ENCODE data around the gene PEAK1. TPM values are rescaled to one million over a fixed set of nuclear protein-coding genes. Genes with fewer than 3 reads are reported as not detected.

Gene PEAK1
- polyA plus RNA-seq, 1 donor (not counting 4 experiments of a cell fraction or from before 2014, with no cell fraction given): 5.9 TPM

GRCh38 chr15:77144492-77145070 is 275.3 kb downstream of the PEAK1 start:
- Histone ChIP-seq H4K20me1 (ENCODE audit: control insufficient read depth, extremely low read depth, insufficient read depth, low read length) (no peaks in the 10 kb centered on the region), H3K27me3 (ENCODE audit: control insufficient read depth, extremely low read depth, insufficient read depth, low read length) (no peaks in the 10 kb centered on the region), H3K4me3 (ENCODE audit: control insufficient read depth in 2 of 3, extremely low read depth in 1 of 3, insufficient read depth in 2 of 3, low read depth in 1 of 3, low read length in 3 of 3) (no peak overlapping the region), H3K4me1 (ENCODE audit: control insufficient read depth, extremely low read depth, insufficient read depth, low read length) (no peaks in the 10 kb centered on the region), H3K27ac (ENCODE audit: control insufficient read depth, insufficient read depth, low read length) (no peak overlapping the region), H3K9ac (ENCODE audit: control insufficient read depth, extremely low read depth, insufficient read depth, low read length) (no peak overlapping the region), H3K36me3 (ENCODE audit: control insufficient read depth in 2 of 2, extremely low read depth in 1 of 2, insufficient read depth in 2 of 2, low read length in 2 of 2) (no peaks in the 10 kb centered on the region), H3K79me2 (ENCODE audit: control insufficient read depth, insufficient read depth, low read length) (no peaks in the 10 kb centered on the region), H3K9me1 (ENCODE audit: control insufficient read depth, extremely low read depth, insufficient read depth, low read length) (no peaks in the 10 kb centered on the region), H2AFZ (ENCODE audit: control insufficient read depth, low read length) (no peak overlapping the region), H3K9me3 (ENCODE audit: control insufficient read depth, low read depth, low read length) (no peaks in the 10 kb centered on the region), H3K4me2 (ENCODE audit: control insufficient read depth, extremely low read depth, insufficient read depth, low read depth, low read length) (no peak overlapping the region)
- dilution Hi-C loops (cut with MboI; ENCODE audit: extremely low pct_ligation_motif_present, low sequenced_read_pairs): no loop called here
- TF ChIP-seq CTCF (optimal IDR thresholded peaks at IDR 0.05 in 1 of 3, IDR thresholded peaks at IDR 0.05 in 1 of 3, conservative IDR thresholded peaks at IDR 0.05 in 1 of 3; ENCODE audit: extremely low read depth in 1 of 3, insufficient read depth in 2 of 3, low read length in 3 of 3): no peak
- FAIRE-seq (no peak), DNase-seq (ENCODE audit: low read depth, low spot score) (no peak)

GRCh38 chr15:77144026-77144425 is 275.9 kb downstream of the PEAK1 start:
- no peaks in the 10 kb centered on the region for H3K27me3 ChIP-seq (ENCODE audit: control insufficient read depth, extremely low read depth, insufficient read depth, low read length)
- FAIRE-seq: peak; percentile 64
- no peak overlapping the region for H3K27ac ChIP-seq (ENCODE audit: control insufficient read depth, insufficient read depth, low read length)
- no peak for DNase-seq (ENCODE audit: low read depth, low spot score)
- no peaks in the 10 kb centered on the region for H3K9me1 ChIP-seq (ENCODE audit: control insufficient read depth, extremely low read depth, insufficient read depth, low read length)
- no peaks in the 10 kb centered on the region for H3K9me3 ChIP-seq (ENCODE audit: control insufficient read depth, low read depth, low read length)
- H3K4me2 ChIP-seq (ENCODE audit: control insufficient read depth, extremely low read depth, insufficient read depth, low read depth, low read length): no peak overlapping the region
- dilution Hi-C loops (cut with MboI; ENCODE audit: extremely low pct_ligation_motif_present, low sequenced_read_pairs): no loop called here
- H3K79me2 ChIP-seq (ENCODE audit: control insufficient read depth, insufficient read depth, low read length): no peaks in the 10 kb centered on the region
- no peak overlapping the region for H3K9ac ChIP-seq (ENCODE audit: control insufficient read depth, extremely low read depth, insufficient read depth, low read length)
- H2AFZ ChIP-seq (ENCODE audit: control insufficient read depth, low read length): no peak overlapping the region
- H3K4me1 ChIP-seq (ENCODE audit: control insufficient read depth, extremely low read depth, insufficient read depth, low read length): no peaks in the 10 kb centered on the region
- H3K36me3 ChIP-seq (ENCODE audit: control insufficient read depth in 2 of 2, extremely low read depth in 1 of 2, insufficient read depth in 2 of 2, low read length in 2 of 2): no peaks in the 10 kb centered on the region
- H3K4me3 ChIP-seq (ENCODE audit: control insufficient read depth in 2 of 3, extremely low read depth in 1 of 3, insufficient read depth in 2 of 3, low read depth in 1 of 3, low read length in 3 of 3): no peak overlapping the region
- TF ChIP-seq CTCF (optimal IDR thresholded peaks at IDR 0.05 in 1 of 3, IDR thresholded peaks at IDR 0.05 in 1 of 3, conservative IDR thresholded peaks at IDR 0.05 in 1 of 3; ENCODE audit: extremely low read depth in 1 of 3, insufficient read depth in 2 of 3, low read length in 3 of 3) (no peak), EZH2 (IDR thresholded peaks at IDR 0.05; ENCODE audit: low read length) (no peak)
- no peaks in the 10 kb centered on the region for H4K20me1 ChIP-seq (ENCODE audit: control insufficient read depth, extremely low read depth, insufficient read depth, low read length)

All from keratinocyte (primary cell).